HG03571 (cell line): ENCODE measurements around the gene CPPED1.

Experiments used
- ATAC-seq: cut with Tn5 transposase; IDR thresholded peaks from one replicate; pipeline ENCODE4 v1.9.1; 2021; ENCODE audit not compliant: unreplicated experiment

Gene CPPED1

GRCh38 chr16:12688951-12689850, 114.5 kb downstream of the CPPED1 start:
- no peak for ATAC-seq

DNA sequence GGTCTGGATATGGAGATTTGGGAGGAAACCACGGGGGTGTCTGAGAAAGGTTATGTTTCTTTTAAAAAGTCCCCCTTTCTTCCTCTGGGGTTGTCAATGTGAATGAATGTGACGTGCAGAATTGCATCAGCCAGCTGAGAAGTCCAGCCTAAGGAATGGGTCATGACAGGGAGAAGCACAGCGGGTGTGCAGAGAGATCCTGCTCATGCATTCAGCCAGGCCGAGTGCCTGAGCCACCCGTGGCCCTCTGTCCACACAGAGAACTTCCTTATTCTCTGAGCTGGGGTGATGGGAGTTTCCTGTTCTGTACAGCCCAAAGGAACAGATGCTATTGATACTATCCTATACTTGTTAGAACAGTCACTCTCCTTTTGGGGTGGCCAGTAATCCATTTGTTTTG, 117.9 kb downstream of the CPPED1 start:
- ATAC-seq = no peak

- ATAC-seq = no peak
Measured at GRCh38 chr16:12682432-12683165, 121.1 kb downstream of the CPPED1 start.

- no peak for ATAC-seq
Measured at GRCh38 chr16:12681653-12682052, 122.0 kb downstream of the CPPED1 start.

GRCh38 chr16:12680531-12680930, 123.2 kb downstream of the CPPED1 start:
- ATAC-seq = no peak

GRCh38 chr16:12679660-12680272, 123.9 kb downstream of the CPPED1 start:
- ATAC-seq = no peak

DNA sequence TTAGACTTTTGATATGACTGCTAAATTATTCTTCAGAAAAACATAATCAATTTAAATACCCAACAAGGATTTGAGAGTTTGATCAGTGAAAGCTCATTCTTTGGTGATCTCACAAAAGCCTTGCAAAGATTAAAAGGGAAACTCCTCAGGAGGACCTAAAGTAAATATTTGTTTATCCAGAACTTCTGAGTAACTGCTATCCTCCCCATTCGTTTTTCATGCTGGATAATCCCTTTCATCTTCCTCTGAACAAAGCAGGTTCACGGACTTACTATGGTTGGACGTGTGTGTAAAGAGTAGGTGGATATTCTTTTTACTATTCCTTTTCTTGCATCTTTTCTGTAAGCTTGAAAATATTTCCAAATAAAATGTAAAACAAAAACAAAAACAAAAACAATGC, 124.7 kb downstream of the CPPED1 start:
- ATAC-seq = no peak

GRCh38 chr16:12677502-12677901, 126.2 kb downstream of the CPPED1 start:
- no peak for ATAC-seq

- ATAC-seq = no peak
Measured at GRCh38 chr16:12675852-12676251, 127.8 kb downstream of the CPPED1 start.

GRCh38 chr16:12675046-12675445, 128.6 kb downstream of the CPPED1 start:
- ATAC-seq = no peak

DNA sequence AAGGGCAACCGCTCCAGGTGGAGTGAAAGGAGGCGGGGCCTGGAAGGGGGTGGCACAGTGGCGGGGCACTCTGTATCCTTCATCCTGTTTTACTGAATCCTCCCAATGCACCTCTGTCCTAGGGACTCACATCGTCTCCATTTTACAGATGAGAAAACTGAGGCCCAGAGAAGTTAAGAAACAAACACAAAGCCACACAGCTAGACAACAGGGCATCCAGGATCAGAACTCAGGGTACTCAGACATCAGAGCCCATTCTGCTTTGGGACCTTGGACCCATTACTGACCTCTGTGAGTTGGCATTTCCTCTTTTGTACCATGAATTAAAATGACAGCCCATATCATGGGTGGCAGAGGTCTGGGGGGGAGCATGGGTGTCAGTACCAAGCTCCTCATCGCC, 129.2 kb downstream of the CPPED1 start:
- ATAC-seq = no peak

GRCh38 chr16:12674071-12674470, 129.6 kb downstream of the CPPED1 start:
- no peak for ATAC-seq

GRCh38 chr16:12673466-12673865, 130.2 kb downstream of the CPPED1 start:
- no peak for ATAC-seq

DNA sequence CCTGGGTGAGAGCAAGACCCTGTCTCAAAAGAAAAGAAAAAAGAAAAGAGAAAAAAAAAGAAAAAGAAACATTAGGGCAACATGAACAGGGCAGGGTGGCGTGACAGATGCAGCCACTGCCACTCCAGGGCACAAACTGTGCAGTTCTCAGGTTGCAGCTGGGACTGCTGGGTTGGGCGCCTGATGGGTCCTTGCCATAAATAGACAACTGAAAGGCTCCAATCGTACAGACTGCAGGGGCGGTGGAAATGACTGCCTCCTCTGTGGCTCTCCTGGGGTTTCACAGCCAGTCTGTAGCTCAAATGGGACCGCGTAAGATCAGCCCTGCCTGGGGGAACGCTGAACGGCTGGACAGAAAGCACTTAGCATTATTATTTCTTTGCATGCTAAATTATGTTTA, 130.7 kb downstream of the CPPED1 start:
- ATAC-seq = no peak

DNA sequence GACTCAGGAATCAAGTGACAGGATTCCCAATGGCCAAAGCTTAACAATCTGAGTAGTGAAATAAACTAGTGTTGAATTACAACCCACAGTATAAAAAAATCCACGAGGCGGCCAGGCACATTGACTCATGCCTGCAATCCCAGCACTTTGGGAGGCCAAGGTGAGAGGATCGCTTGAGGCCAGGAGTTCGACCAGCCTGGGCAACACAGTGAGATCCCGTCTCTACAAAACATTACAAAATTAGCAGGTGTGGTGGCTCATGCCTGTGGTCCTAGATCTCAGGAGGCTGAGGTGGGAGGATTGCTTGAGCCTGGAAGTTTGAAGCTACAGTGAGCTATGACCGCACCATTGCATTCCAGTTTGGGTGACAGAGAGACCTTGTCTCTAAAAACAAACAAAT, 133.8 kb downstream of the CPPED1 start:
- no peak for ATAC-seq

DNA sequence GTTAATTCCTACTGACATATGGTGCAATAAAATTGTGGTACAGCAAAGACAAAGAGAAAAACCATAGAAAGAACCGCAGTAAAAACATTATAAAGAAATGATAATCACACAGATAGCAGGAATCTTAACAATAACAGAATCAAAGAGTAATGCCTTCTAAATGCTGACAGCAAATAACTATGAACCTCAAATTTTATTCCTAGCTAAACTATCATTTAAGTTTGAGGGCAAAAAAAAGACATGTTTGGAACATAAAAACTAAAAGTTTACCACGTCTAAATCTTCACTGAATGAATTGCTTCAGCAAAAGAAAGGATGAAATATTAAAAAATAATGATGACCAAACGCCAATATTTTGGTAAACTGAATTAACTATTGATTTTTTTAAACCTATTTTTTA, 135.8 kb downstream of the CPPED1 start:
- ATAC-seq = no peak

GRCh38 chr16:12664164-12664733, 139.4 kb downstream of the CPPED1 start:
- ATAC-seq = no peak

- ATAC-seq = no peak
Measured at GRCh38 chr16:12661656-12662172, 142.0 kb downstream of the CPPED1 start.

DNA sequence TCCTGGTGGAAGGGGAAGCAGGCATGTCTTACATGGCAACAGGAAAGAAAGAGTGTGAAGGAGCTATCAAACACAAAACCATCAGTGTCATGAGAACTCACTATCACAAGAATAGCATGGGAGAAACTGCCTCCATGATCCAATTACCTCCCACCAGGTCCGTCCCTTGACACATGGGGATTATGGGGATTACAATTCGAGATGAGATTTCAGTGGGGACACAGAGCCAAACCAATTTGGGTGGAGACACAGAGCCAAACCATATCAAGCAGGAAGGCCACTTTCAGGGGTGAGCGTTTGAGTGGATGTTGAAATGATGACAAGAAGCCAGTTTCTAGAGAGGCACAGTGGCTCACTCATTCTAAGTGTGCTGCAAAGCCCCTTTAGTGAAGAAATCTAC, 143.8 kb downstream of the CPPED1 start:
- no peak for ATAC-seq

- no peak for ATAC-seq
Measured at GRCh38 chr16:12658506-12658905, 145.2 kb downstream of the CPPED1 start.

DNA sequence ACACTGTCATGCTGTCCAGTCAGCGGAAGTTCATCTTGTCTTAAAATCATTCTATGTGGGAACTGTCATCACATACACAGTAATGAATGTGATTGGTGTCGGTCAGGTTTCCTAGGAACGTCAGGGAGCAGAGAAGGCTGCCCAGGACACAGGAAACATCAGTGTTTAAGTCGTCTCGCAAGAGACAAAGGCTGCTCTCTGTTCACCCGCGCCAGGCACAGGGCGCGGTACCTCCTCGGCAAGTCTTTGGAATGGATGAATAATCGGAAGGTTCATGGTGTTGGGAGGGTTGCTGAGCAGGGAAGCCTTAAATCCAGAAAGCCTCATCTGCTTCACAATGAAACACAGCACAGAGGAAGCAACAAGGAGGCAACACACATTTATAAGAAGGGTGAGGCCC, 148.2 kb downstream of the CPPED1 start:
- ATAC-seq = no peak
